B cell (primary cell): ENCODE measurements around the gene SLC22A13. TPM values are rescaled to one million over a fixed set of nuclear protein-coding genes. Genes with fewer than 3 reads are reported as not detected.

Source experiments
- ATAC-seq: fragments of 200-7000 bp; cut with Tn5 transposase; one replicate; pipeline ENCODE4 v1.10.0; 2021; ENCODE audit warnings: low read depth, mild to moderate bottlenecking, moderate number of reproducible peaks, moderate library complexity
- CTCF ChIA-PET: fragments of 350-600 bp; sonication (Branson Sonifier 250); formaldehyde crosslinking; loops from one replicate; lab custom pipeline; 2021; ENCODE audit warnings: antibody characterized with exemption, inconsistent platforms; lab: Charles Lee
- POLR2A ChIA-PET: fragments of 350-600 bp; sonication (Branson Sonifier 250); formaldehyde crosslinking; loops from one replicate; lab custom pipeline; 2021; ENCODE audit warnings: antibody characterized with exemption; lab: Charles Lee
- DNase-seq: peaks from one replicate; pipeline ENCODE4 v3.0.0; 2013
- H2AFZ ChIP-seq: 2 replicates; pipeline ENCODE4 v1.6.1; 2012; ENCODE audit warnings: mild to moderate bottlenecking, low read depth, low read length; ENCODE audit not compliant: insufficient read depth, poor library complexity, severe bottlenecking
- H3K27ac ChIP-seq, 2 donors: 1 replicate in 1 of 2; 2 replicates in 1 of 2; pipeline ENCODE4 v1.5.1; 2012 to 2013; ENCODE audit warnings: low read length in 2 of 2, mild to moderate bottlenecking in 2 of 2, moderate library complexity in 1 of 2
- H3K27me3 ChIP-seq, 4 experiments: fragments of 200-600 bp in 1 of 4; sonication (generic) in 1 of 4; replicated peaks in 1 of 4; 1 replicate in 2 of 4; 2 replicates in 2 of 4; pipeline versions ENCODE4 v1.6.1 to v1.7.0; 2013 to 2016; ENCODE audit warnings: low read length in 3 of 4, mild to moderate bottlenecking in 2 of 4, mixed read lengths in 1 of 4, moderate library complexity in 1 of 4; ENCODE audit not compliant: insufficient read depth in 4 of 4, control insufficient read depth in 3 of 4; ENCODE audit errors: control extremely low read depth in 1 of 4
- H3K36me3 ChIP-seq, 2 experiments: replicated peaks in 1 of 2; 1 replicate in 1 of 2; 2 replicates in 1 of 2; pipeline versions ENCODE4 v1.6.1 to v1.7.1; 2013; ENCODE audit warnings: low read length in 1 of 2; ENCODE audit not compliant: insufficient read depth in 2 of 2, control insufficient read depth in 1 of 2; ENCODE audit errors: control extremely low read depth in 1 of 2, extremely low read depth in 1 of 2
- H3K4me1 ChIP-seq, 2 donors: fragments of 200-600 bp in 1 of 2; sonication (generic) in 1 of 2; 1 replicate in 1 of 2; 2 replicates in 1 of 2; pipeline versions ENCODE4 v1.5.1 to v1.6.1; 2013 to 2017; ENCODE audit warnings: low read length in 2 of 2; ENCODE audit not compliant: control insufficient read depth in 2 of 2, insufficient read depth in 2 of 2
- H3K4me2 ChIP-seq: replicated peaks from 2 replicates; pipeline ENCODE3; 2012; ENCODE audit warnings: mild to moderate bottlenecking, low read depth, low read length; ENCODE audit not compliant: poor library complexity, severe bottlenecking
- H3K4me3 ChIP-seq, 5 experiments: fragments of 200-600 bp in 1 of 5; sonication (generic) in 1 of 5; 1 replicate in 3 of 5; 2 replicates in 2 of 5; pipeline versions ENCODE4 v1.5.1 to v1.7.0; 2011 to 2016; ENCODE audit warnings: low read length in 4 of 5, mild to moderate bottlenecking in 4 of 5, low read depth in 2 of 5, control low read depth in 1 of 5, moderate library complexity in 1 of 5; ENCODE audit not compliant: insufficient read depth in 1 of 5; ENCODE audit errors: control extremely low read depth in 1 of 5, extremely low read depth in 1 of 5
- H3K79me2 ChIP-seq: fragments of 200-600 bp; sonication (generic); one replicate; pipeline ENCODE4 v1.6.0; 2016; ENCODE audit warnings: low read length; ENCODE audit not compliant: control insufficient read depth, insufficient read depth
- H3K9ac ChIP-seq: fragments of 200-600 bp; sonication (generic); 2 replicates; pipeline ENCODE4 v1.6.1; 2017; ENCODE audit warnings: mild to moderate bottlenecking, low read length, moderate library complexity
- H3K9me3 ChIP-seq, 3 donors: one replicate each; pipeline versions ENCODE4 v1.6.1 to v1.7.1; 2013; ENCODE audit warnings: low read length in 2 of 3; ENCODE audit not compliant: control insufficient read depth in 2 of 3, insufficient read depth in 1 of 3; ENCODE audit errors: control extremely low read depth in 1 of 3
- H4K20me1 ChIP-seq: 2 replicates; pipeline ENCODE4 v1.6.0; 2012; ENCODE audit warnings: mild to moderate bottlenecking, low read length; ENCODE audit not compliant: insufficient read depth, control insufficient read depth, poor library complexity, severe bottlenecking
- H3K27ac Mint-ChIP-seq: one replicate; pipeline ENCODE4 v1.8.0; 2021; ENCODE audit warnings: mixed read lengths
- H3K27me3 Mint-ChIP-seq: one replicate; pipeline ENCODE4 v1.8.0; 2021; ENCODE audit warnings: mixed read lengths
- H3K4me1 Mint-ChIP-seq: one replicate; pipeline ENCODE4 v1.8.0; 2021; ENCODE audit warnings: mixed read lengths
- H3K4me3 Mint-ChIP-seq: one replicate; pipeline ENCODE4 v1.8.0; 2021; ENCODE audit warnings: mixed read lengths
- H3K9me3 Mint-ChIP-seq: one replicate; pipeline ENCODE4 v1.8.0; 2022; ENCODE audit warnings: mixed read lengths; ENCODE audit not compliant: insufficient read depth
- EZH2 ChIP-seq: IDR thresholded peaks from 2 replicates; pipeline ENCODE4 v1.6.1; 2012; ENCODE audit warnings: borderline replicate concordance, low read depth, mild to moderate bottlenecking, moderate library complexity, low read length; ENCODE audit not compliant: insufficient read depth, poor library complexity, severe bottlenecking
- WGBS: methylation state at CpG from one replicate; pipeline ENCODE4 v1.1.5; 2013; ENCODE audit warnings: missing lambda C conversion rate; ENCODE audit not compliant: insufficient coverage; 5-methylcytosine and 5-hydroxymethylcytosine counted together
- intact Hi-C: fragments of 100-400 bp; cut with micrococcal nuclease; formaldehyde crosslinking; loops from one replicate; pipeline ENCODE4 v1.10.0; 2022
- polyA plus RNA-seq: library from polyadenylated mRNA; depleted of rRNA; stranded (reverse); fragments of >200 nt; gene quantifications from 2 replicates; pipeline ENCODE4 v1.2.3, GENCODE V29; 2012
- total RNA-seq, 2 donors: library from RNA; stranded (reverse); fragments of 120-200 nt in 1 of 2; gene quantifications; 1 replicate in 1 of 2; 2 replicates in 1 of 2; pipeline versions ENCODE4 v1.2.3 to v1.2.4, GENCODE V29; 2013 to 2022
- TF ChIP-seq, protein P1 (sequence below): fragments of 200-600 bp; IDR thresholded peaks from one replicate; pipeline ENCODE4 v1.8.0; 2022; ENCODE audit warnings: antibody characterized with exemption, mild to moderate bottlenecking

SLC22A13 gene
- total and polyA plus RNA-seq, 2 donors (not counting 1 experiment from before 2014, with no cell fraction given): 0.31 to 0.91 TPM

GRCh38 chr3:38250198-38250597, 15.4 kb upstream of the SLC22A13 start:
- Mint-ChIP-seq H3K9me3 (no peaks in the 10 kb centered on the region), H3K4me1 (no peaks in the 10 kb centered on the region), H3K27me3 (no peaks in the 10 kb centered on the region), H3K4me3 (no peak overlapping the region), H3K27ac (no peak overlapping the region)
- ChIA-PET POLR2A (interaction anchor here (0.6 kb wide), 1 partner anchor 41 kb away, joined by 4 read pairs; no protein-coding TSS in a partner anchor), CTCF (interaction anchor here (0.7 kb wide), 1 partner anchor 245 kb away, joined by 3 read pairs; no protein-coding TSS in a partner anchor)
- no peak overlapping the region for H3K4me3 ChIP-seq
- H3K9me3 ChIP-seq: no peaks in the 10 kb centered on the region
- ATAC-seq (no peak), DNase-seq (no peak)
- TF ChIP-seq, protein P1, sequence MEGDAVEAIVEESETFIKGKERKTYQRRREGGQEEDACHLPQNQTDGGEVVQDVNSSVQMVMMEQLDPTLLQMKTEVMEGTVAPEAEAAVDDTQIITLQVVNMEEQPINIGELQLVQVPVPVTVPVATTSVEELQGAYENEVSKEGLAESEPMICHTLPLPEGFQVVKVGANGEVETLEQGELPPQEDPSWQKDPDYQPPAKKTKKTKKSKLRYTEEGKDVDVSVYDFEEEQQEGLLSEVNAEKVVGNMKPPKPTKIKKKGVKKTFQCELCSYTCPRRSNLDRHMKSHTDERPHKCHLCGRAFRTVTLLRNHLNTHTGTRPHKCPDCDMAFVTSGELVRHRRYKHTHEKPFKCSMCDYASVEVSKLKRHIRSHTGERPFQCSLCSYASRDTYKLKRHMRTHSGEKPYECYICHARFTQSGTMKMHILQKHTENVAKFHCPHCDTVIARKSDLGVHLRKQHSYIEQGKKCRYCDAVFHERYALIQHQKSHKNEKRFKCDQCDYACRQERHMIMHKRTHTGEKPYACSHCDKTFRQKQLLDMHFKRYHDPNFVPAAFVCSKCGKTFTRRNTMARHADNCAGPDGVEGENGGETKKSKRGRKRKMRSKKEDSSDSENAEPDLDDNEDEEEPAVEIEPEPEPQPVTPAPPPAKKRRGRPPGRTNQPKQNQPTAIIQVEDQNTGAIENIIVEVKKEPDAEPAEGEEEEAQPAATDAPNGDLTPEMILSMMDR: no peak
- no peak for TF ChIP-seq EZH2
- no peak overlapping the region for H3K27ac ChIP-seq
- no peaks in the 10 kb centered on the region for H3K27me3 ChIP-seq
- H3K9ac ChIP-seq: no peak overlapping the region
- WGBS: no CpG with 5 or more reads among the region's 2 CpGs
- no peak overlapping the region for H2AFZ ChIP-seq
- H3K36me3 ChIP-seq: peaks cover 1 to 77% of the 10 kb centered on the region in 2 experiments
- no peaks in the 10 kb centered on the region for H3K4me1 ChIP-seq
- H3K4me2 ChIP-seq: no peak overlapping the region
- H4K20me1 ChIP-seq: no peaks in the 10 kb centered on the region
- intact Hi-C loops: no loop called here
- no peaks in the 10 kb centered on the region for H3K79me2 ChIP-seq

DNA sequence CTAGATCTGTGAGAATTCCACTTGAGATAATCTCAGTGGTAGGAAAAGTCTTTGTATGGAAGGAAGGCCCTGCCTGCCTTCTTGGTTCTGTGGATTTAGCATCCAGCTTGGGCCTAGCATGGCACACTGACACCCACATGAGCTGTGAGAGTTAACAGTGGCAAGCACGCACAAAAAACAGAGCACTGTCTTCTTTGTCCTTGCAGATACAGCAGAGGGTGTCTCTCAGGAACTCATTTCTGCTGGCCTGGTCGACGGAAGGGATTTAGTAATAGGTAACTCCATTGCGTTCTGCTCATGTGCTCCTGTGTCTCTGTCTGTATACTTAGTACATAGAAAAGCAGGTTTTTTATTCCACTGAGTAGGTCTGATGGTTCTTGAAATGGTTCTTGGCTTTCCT, 14.4 kb upstream of the SLC22A13 start:
- no peak overlapping the region for H3K9ac ChIP-seq
- intact Hi-C loops: no loop called here
- H3K27me3 Mint-ChIP-seq: no peaks in the 10 kb centered on the region
- no peak overlapping the region for H3K4me3 ChIP-seq
- H3K4me2 ChIP-seq: no peak overlapping the region
- no peaks in the 10 kb centered on the region for H3K9me3 ChIP-seq
- H3K27ac Mint-ChIP-seq: no peak overlapping the region
- no peaks in the 10 kb centered on the region for H3K9me3 Mint-ChIP-seq
- no peak overlapping the region for H3K27ac ChIP-seq
- WGBS: 93% methylated on average over 1 of the region's 4 CpGs
- H3K36me3 ChIP-seq: peaks cover 1 to 74% of the 10 kb centered on the region in 2 experiments
- DNase-seq: no peak
- no peak overlapping the region for H2AFZ ChIP-seq
- no peak overlapping the region for H3K4me3 Mint-ChIP-seq
- TF ChIP-seq, protein P1: no peak
- no peak for TF ChIP-seq EZH2
- no peaks in the 10 kb centered on the region for H3K27me3 ChIP-seq
- no peaks in the 10 kb centered on the region for H3K4me1 ChIP-seq
- ChIA-PET CTCF (no interaction called here), POLR2A (no interaction called here)
- H4K20me1 ChIP-seq: no peaks in the 10 kb centered on the region
- H3K4me1 Mint-ChIP-seq: no peaks in the 10 kb centered on the region
- ATAC-seq: no peak
- no peaks in the 10 kb centered on the region for H3K79me2 ChIP-seq
